Nucleus accumbens (tissue), 56 donors: Measurements from ENCODE around the gene FANCC.
A peak's percentile ranks its signal among the peaks of the same experiment; 100 is the strongest.

Experiments
- DNase-seq, 56 donors: peaks; one replicate each; lab custom pipeline; 2025; lab: John Stamatoyannopoulos, UW

FANCC gene

DNA sequence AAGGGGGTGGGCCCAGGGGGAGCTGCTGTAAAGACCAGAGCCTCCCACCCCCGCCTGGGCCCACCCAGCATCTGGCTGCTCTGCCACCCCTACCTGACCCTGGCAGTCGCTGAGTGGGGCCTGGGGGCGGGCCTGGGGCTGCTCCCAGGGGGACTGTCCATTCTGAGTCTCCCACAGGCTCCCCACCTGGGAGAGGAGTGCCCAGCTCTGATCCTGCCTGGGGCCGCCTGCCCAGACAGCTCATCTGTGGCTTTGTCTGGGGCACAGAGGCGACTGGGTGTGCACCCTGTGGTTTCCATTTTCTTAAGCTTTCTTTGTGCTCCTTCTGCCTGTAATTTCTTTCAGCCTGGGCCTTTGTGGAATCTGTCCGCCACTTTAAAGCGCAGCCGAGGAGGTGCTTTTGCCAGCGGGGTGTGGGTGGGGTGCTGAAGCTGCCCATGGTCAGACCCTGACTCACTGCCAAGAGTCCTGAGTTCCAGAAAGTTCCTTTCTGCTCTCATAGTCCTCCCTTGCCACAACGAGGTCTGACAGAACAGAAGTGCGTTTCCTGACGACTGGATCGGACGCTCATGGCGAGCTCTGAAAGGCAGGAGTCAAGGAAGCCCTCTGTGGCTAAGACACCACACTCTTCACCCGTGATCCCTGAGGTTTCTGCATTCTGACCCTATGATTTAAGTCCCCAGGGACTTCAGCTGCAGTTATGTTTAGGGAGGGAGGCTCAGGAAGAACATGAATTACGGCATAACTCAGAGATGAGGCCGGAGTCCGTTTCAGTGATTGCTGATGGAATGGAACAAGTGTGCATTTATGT is 225.0 kb downstream of the FANCC start:
- peak in 3 of 56 donors; percentile 36 to 50 (median 37) for DNase-seq

GRCh38 chr9:95091601-95092261 is 225.8 kb downstream of the FANCC start:
- DNase-seq: no peak

DNA sequence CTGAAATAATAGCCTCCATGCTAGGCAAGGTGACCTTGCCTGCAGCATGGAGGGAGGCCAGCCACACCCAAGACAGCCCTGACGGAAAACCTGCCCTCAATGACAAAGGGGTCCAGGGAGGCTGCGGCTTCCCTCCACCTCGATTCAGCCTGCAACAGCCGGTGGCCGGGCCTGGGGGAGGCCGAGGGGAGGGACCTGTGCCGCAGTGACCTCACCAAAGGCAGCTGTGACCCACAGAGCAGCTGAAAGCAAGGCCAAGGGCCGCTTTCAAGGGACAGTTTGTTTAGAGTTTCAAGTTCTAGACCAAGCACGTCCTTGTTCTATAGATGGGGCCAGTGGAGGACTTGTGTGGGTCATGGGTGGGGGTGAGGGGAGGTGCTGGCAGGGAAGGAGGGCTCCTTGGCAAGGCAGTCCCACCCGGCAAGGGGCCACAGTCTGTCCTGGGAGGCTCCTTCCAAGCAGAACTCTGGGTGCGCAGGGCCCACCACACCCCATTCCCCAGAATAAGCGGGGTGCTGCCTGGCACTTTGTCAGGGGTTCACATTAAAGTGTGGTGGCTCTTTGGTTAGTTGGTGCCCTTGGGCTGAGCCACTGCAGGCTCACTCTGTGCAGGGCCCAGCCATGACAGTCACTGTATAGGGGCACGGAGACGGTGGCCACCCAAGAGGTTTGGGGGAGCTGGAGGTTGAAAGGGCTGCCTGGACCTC is 226.5 kb downstream of the FANCC start:
- DNase-seq: peak in 6 of 56 donors; percentile 26 to 38 (median 32)

GRCh38 chr9:95090023-95090791 is 227.3 kb downstream of the FANCC start:
- DNase-seq: peak in 6 of 56 donors; percentile 23 to 53 (median 40)

- no peak for DNase-seq
Observed at GRCh38 chr9:95089257-95090022, 228.1 kb downstream of the FANCC start.

DNA sequence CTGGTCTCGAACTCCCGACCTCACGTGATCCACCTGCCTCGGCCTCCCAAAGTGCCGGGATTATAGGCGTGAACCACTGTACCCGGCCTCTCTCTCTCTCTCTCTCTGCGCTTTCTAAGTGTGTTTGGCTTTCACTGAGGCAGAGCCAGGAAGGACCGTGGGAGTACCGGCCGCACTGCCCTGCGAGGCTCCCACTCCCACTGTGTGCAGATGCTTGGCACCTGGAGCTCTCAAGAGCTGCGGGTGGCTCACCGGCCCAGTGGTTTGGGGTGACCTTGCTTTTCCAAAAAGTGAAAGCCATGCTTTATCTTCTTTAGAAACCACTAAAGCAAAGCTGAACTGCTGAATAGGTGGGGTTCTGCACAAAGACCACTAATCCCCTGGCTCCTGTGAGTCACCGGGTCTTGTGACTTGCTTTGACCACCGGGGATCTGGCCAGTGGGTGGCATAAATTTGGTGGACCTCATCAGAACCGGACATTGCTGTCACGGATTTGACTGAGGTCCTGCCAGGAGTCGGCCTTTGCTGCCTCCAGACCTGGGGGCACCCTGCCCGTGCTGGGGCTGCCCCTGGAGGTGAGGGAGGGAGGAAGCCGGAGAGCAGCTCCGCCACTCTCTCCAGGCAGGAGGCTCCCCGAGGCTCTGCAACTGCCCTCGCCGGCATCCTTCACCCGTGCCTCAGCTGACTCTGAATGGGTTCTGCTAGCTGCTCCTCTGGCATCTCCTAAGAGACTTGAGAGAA is 228.9 kb downstream of the FANCC start:
- DNase-seq: no peak

DNA sequence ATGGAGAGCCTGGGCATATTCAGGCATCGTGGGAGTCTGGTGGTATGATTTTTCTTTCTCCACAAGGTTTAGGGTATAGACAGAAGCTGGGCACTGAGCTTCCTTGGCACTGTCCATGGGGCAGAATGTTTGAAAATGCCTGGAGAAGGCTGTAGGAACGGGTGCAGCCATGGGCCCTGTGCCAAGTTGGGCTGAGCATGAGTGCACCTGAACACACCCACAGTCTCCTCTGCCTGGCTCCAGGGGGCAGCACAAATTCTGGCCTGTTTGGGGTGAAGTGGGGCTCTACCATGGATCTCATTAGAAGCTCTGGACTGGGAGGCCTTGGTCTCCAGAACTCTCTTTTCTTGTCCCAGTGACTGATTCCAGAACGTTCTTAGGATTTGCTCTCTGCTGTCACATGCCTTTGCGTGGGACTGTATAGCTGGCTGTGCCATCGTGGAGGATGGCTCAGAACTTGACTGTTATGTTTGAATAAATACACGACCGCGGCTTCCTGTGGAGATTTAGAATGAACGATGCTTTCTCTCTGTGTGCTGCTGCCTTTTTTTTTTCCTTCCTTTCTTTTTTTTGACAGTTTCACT is 229.8 kb downstream of the FANCC start:
- DNase-seq: peak in 1 of 56 donors; percentile 17

DNA sequence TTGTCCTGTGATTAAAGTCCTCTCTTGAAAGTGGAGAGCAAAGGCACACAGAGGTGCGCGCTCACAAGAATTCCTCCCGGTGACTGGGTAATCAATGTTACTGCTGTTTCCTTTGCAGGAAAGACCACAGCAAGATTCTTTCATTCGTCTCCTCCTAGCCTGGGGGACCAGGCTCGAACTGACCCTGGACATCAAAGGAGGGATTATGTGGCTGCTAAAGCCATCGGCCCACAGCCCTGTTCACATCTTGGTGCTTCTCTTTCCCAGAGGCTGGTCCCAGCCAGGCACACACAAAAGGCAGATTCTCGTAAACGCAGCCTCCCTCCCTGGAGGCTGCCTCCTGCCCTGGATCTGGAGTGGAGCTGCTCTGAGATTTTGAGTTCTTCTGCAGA is 230.9 kb downstream of the FANCC start:
- DNase-seq: peak in 1 of 56 donors; percentile 48

GRCh38 chr9:95085861-95086563 is 231.5 kb downstream of the FANCC start:
- peak in 3 of 56 donors; percentile 32 to 70 (median 52) for DNase-seq

DNA sequence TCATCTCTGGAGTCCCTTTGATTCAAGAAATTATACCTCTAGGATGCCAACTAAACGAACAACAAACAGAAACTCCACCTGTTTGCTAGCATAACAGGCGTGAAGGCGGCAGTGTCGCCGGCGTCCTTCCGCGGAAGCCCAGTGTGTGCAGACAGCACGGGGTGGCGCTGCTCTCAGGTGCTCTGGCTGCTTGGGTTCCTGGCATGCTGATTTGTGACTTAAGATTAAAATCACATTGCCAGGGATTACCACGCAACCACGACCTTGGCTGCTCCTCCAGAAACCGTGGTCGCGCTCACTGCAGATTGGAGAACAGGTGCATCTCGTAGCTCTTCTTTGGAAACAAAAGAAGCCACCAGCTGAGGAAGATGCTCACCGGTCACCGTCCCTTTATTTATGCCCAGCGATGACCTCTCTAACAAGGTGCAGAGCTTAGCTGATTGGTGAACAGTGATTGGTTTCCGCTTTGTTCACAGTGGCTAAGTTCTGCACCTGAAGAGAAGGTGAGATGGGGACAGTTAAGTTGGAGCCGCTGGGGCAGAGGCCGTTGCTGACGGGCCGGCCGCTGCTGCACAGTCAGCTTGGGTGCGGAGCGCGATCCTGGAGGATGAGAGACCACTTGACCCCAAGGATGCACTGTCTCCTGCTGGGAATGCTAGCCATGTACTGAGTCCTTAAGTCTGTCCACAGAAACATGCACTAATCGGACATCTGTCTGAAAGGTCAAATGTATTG is 232.3 kb downstream of the FANCC start:
- no peak for DNase-seq

GRCh38 chr9:95084254-95084934 is 233.1 kb downstream of the FANCC start:
- DNase-seq: peak in 2 of 56 donors; percentile 40 to 42

GRCh38 chr9:95083086-95083768 is 234.3 kb downstream of the FANCC start:
- no peak for DNase-seq

DNA sequence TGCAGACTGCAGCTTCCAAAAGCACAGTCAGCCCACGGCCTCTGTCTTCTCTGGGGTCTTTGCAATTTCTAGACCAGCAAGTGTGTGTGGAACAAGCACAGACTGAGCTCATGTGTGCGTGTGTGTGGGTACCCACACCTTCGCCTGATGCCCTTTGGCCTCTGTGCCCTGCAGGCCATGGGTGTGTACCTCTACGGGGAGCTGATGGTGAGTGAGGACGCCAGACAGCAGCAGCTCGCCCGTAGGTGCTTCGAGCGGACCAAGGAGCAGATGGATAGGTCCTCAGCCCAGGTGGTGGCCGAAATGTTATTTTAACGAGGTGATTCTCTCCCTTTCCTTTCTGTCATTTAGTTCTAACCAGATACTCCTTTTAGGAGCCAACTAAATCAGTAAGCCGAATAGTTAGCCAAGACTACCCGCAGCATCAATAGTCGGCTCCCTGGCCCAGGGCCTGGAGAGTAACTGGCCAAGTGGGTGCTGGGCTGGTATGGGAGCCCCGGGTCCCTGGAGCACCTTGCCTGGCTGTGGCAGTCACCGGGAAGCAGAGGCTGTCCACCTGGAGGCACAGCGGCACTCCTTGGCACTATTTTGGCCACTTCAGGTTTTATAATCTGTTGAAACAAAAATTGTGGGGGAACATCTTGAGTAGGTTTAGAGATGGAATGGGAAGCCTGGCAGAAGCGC is 235.0 kb downstream of the FANCC start:
- no peak for DNase-seq

DNA sequence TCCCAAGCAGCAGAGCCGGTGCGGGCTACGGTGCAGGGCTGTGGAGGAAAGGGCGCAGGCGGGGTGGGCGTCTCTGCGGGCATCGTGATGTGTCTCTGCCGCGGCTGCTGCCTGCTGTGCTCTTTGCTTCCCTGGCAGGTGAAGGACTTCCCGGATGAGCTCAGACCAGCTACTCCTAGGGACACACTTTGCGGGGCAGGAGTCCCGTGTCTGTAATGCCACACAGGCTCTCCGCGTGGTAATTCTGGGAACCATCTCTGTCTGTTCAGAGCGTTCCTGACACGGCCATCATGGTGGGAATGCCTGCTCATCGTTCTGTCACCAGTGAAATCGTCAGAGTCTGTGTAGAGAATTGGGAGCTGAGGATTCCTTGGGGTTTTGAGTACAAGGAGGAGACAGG is 235.5 kb downstream of the FANCC start:
- no peak for DNase-seq

- DNase-seq: peak in 49 of 56 donors; percentile 34 to 90 (median 76)
Observed at GRCh38 chr9:95080961-95081647, 236.4 kb downstream of the FANCC start.
